OCI-LY7 (cell line): ENCODE measurements around the gene ZNF212. TPM values are rescaled to one million over a fixed set of nuclear protein-coding genes. Genes with fewer than 3 reads are reported as not detected.

Experiments used
- BruUV-seq: library from RNA; stranded (reverse); fragments of 400-500 nt; replicated peaks from 2 replicates; lab custom pipeline; 2021; lab: Mats Ljungman, UMichigan
- CTCF ChIA-PET: fragments of 300-600 bp; sonication (Branson Sonifier 250); formaldehyde crosslinking; loops from one replicate; lab custom pipeline; 2022; ENCODE audit warnings: antibody characterized with exemption; ENCODE audit not compliant: unreplicated experiment; lab: Charles Lee
- POLR2A ChIA-PET: fragments of 300-600 bp; sonication (Branson Sonifier 250); formaldehyde crosslinking; loops from one replicate; lab custom pipeline; 2022; ENCODE audit warnings: antibody characterized with exemption; lab: Charles Lee
- DNase-seq: peaks from one replicate; pipeline ENCODE4 v3.0.0-alpha.2; 2015; ENCODE audit warnings: low spot score
- H2AFZ ChIP-seq: fragments of 200-600 bp; sonication (generic), shearing (Covaris generic); 2 replicates; pipeline ENCODE4 v1.6.1; 2014; ENCODE audit warnings: mild to moderate bottlenecking, antibody characterized with exemption, low read length, moderate library complexity
- H3K27ac ChIP-seq: fragments of 200-600 bp; sonication (generic); 2 replicates; pipeline ENCODE4 v1.5.1; 2014; ENCODE audit warnings: mixed run types, low read depth, mild to moderate bottlenecking, moderate library complexity, low read length, inconsistent platforms; ENCODE audit not compliant: poor library complexity, severe bottlenecking
- H3K36me3 ChIP-seq: fragments of 200-600 bp; sonication (generic); 2 replicates; pipeline ENCODE4 v1.6.1; 2014; ENCODE audit warnings: mild to moderate bottlenecking, antibody characterized with exemption, low read length, moderate library complexity, mixed read lengths; ENCODE audit not compliant: insufficient read depth
- H3K4me1 ChIP-seq: fragments of 200-600 bp; sonication (generic); 2 replicates; pipeline ENCODE4 v1.5.1; 2014; ENCODE audit warnings: mild to moderate bottlenecking, low read length; ENCODE audit not compliant: insufficient read depth, poor library complexity, severe bottlenecking
- H3K4me2 ChIP-seq: fragments of 200-600 bp; sonication (generic); 2 replicates; pipeline ENCODE4 v1.6.1; 2014; ENCODE audit warnings: mild to moderate bottlenecking, low read length
- H3K4me3 ChIP-seq: fragments of 200-600 bp; sonication (generic); 2 replicates; pipeline ENCODE4 v1.5.1; 2014; ENCODE audit warnings: mild to moderate bottlenecking, low read depth, low read length; ENCODE audit not compliant: poor library complexity, severe bottlenecking
- H3K79me2 ChIP-seq: fragments of 200-600 bp; sonication (generic); 2 replicates; pipeline ENCODE4 v1.6.1; 2016; ENCODE audit warnings: low read depth, mild to moderate bottlenecking, low read length, moderate library complexity, mixed read lengths; ENCODE audit not compliant: insufficient read depth
- H3K9me2 ChIP-seq: fragments of 200-600 bp; sonication (generic); 2 replicates; pipeline ENCODE4 v1.6.1; 2016; ENCODE audit warnings: mild to moderate bottlenecking, low read length, mixed read lengths; ENCODE audit not compliant: insufficient read depth
- H3K9me3 ChIP-seq: fragments of 200-600 bp; sonication (generic); 2 replicates; pipeline ENCODE4 v1.6.1; 2014; ENCODE audit warnings: mild to moderate bottlenecking, mixed run types, low read length, mixed read lengths
- H4K20me1 ChIP-seq: fragments of 200-600 bp; sonication (generic); 2 replicates; pipeline ENCODE4 v1.6.1; 2014; ENCODE audit warnings: mild to moderate bottlenecking, antibody characterized with exemption, low read length, moderate library complexity, mixed read lengths; ENCODE audit not compliant: insufficient read depth
- EZH2phosphoT487 ChIP-seq: fragments of 200-600 bp; sonication (generic); IDR thresholded peaks from 2 replicates; pipeline ENCODE4 v1.6.1; 2018; ENCODE audit warnings: low read depth, borderline replicate concordance, mild to moderate bottlenecking, mixed run types, antibody characterized with exemption, low read length, moderate library complexity, mixed read lengths
- intact Hi-C: fragments of 100-400 bp; cut with micrococcal nuclease; formaldehyde crosslinking; loops from one replicate; pipeline ENCODE4 v1.10.0; 2022; ENCODE audit not compliant: unreplicated experiment
- total RNA-seq, 2 experiments: library from RNA; depleted of rRNA in 1 of 2; stranded (reverse); fragments of >200 nt in 1 of 2; shearing (Covaris generic) in 1 of 2; gene quantifications; 2 replicates each; pipeline ENCODE4 v1.2.3, GENCODE V29; 2014 to 2022
- TF ChIP-seq, protein P1 (sequence below): fragments of 200-600 bp; sonication (generic); conservative IDR thresholded peaks from 2 replicates; pipeline ENCODE4 v1.5.1; 2014; ENCODE audit warnings: mild to moderate bottlenecking, antibody characterized with exemption, low read length, moderate library complexity, mixed read lengths

ZNF212 gene
- total RNA-seq, 2 experiments from 2014 or later, result 11.6 to 12.7 TPM

DNA sequence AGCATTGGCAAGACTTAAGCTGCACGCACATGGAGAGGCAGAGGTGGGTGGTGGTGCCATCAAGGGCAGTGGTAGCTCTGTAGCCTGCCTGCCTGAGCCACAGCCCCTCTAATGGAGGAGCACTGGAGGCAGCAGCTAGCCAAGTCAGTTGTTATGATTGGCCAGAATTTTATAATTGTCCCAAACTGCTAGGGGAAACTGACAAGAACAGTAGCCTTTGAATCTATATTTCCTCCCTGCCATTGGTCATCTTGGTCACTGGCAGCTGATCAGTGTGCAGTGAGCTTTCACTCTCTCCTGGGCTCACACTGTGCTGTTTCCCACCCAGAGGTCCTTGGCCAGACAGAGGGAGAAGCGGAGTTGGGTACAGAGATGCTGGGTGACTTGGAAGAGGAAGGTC, 12.9 kb downstream of the ZNF212 start:
- intact Hi-C loops, result no loop called here
- Histone ChIP-seq H2AFZ (no peak overlapping the region), H3K4me1 (no peaks in the 10 kb centered on the region), H4K20me1 (0 out of 2 replicates have a peak, but pooled peaks cover 10% of the 10 kb centered on the region), H3K79me2 (no peaks in the 10 kb centered on the region; the same call in 1 of the 2 replicates), H3K4me2 (no peak overlapping the region), H3K9me2 (no peaks in the 10 kb centered on the region), H3K27ac (no peak overlapping the region), H3K9me3 (no peaks in the 10 kb centered on the region), H3K36me3 (peaks cover 52% of the 10 kb centered on the region), H3K4me3 (no peak overlapping the region)
- ChIA-PET CTCF (no interaction called here), POLR2A (no interaction called here)
- TF ChIP-seq, protein P1, sequence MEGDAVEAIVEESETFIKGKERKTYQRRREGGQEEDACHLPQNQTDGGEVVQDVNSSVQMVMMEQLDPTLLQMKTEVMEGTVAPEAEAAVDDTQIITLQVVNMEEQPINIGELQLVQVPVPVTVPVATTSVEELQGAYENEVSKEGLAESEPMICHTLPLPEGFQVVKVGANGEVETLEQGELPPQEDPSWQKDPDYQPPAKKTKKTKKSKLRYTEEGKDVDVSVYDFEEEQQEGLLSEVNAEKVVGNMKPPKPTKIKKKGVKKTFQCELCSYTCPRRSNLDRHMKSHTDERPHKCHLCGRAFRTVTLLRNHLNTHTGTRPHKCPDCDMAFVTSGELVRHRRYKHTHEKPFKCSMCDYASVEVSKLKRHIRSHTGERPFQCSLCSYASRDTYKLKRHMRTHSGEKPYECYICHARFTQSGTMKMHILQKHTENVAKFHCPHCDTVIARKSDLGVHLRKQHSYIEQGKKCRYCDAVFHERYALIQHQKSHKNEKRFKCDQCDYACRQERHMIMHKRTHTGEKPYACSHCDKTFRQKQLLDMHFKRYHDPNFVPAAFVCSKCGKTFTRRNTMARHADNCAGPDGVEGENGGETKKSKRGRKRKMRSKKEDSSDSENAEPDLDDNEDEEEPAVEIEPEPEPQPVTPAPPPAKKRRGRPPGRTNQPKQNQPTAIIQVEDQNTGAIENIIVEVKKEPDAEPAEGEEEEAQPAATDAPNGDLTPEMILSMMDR, result no peak
- TF ChIP-seq EZH2phosphoT487, result no peak
- BruUV-seq, result no TSS peak
- DNase-seq, result no peak

- H2AFZ ChIP-seq, result no peak overlapping the region
- H3K9me2 ChIP-seq, result no peaks in the 10 kb centered on the region
- TF ChIP-seq, protein P1, result no peak
- no peak for TF ChIP-seq EZH2phosphoT487
- BruUV-seq, result no TSS peak
- intact Hi-C loops, result no loop called here
- no peak overlapping the region for H3K4me2 ChIP-seq
- H3K4me1 ChIP-seq, result no peaks in the 10 kb centered on the region
- no peak overlapping the region for H3K27ac ChIP-seq
- peaks cover 52% of the 10 kb centered on the region for H3K36me3 ChIP-seq
- ChIA-PET POLR2A (no interaction called here), CTCF (no interaction called here)
- DNase-seq, result no peak
- no peak overlapping the region for H3K4me3 ChIP-seq
- 0 out of 2 replicates have a peak, but pooled peaks cover 6% of the 10 kb centered on the region for H4K20me1 ChIP-seq
- H3K79me2 ChIP-seq, result no peaks in the 10 kb centered on the region
- no peaks in the 10 kb centered on the region for H3K9me3 ChIP-seq
These were observed 14.2 kb downstream of the ZNF212 start for GRCh38 chr7:149253665-149254064.

DNA sequence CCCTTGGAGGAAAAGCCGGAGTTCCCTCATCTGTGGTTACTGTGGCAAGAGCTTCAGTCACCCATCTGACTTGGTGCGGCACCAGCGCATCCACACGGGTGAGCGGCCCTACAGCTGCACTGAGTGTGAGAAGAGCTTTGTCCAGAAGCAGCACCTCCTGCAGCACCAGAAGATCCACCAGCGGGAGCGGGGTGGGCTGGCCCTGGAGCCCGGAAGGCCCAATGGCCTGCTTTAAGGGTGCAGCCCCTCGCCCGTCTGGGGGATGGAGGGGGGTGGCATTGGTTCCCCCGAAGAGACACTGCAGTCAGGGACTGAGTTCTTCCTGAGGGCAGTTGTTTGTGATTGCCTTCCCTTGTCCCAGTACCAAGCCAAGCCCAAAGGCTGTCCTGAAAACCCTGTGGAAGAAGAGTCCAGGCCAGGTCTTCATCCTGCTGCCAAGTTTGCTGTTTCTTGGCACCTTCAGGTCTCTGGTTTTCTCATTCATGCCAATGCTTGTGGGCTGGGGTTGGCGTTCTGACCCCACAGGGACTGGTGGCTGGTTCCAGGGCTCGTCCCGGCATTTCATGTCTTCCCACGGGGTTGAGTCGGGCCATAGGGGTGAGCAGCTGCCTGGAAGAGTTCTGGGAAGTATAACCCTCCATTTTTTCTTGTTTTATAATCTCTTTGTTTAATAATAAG, 14.9 kb downstream of the ZNF212 start:
- Histone ChIP-seq H3K4me2 (no peak overlapping the region), H3K4me1 (no peaks in the 10 kb centered on the region), H3K79me2 (no peaks in the 10 kb centered on the region), H3K27ac (no peak overlapping the region), H4K20me1 (0 out of 2 replicates have a peak, but pooled peaks cover under 1% of the 10 kb centered on the region), H2AFZ (no peak overlapping the region), H3K36me3 (peaks cover 52% of the 10 kb centered on the region), H3K9me2 (no peaks in the 10 kb centered on the region), H3K9me3 (no peaks in the 10 kb centered on the region), H3K4me3 (no peak overlapping the region)
- BruUV-seq, result no TSS peak
- no peak for DNase-seq
- POLR2A ChIA-PET, result no interaction called here
- intact Hi-C loops, result no loop called here
- TF ChIP-seq, protein P1, result no peak
- TF ChIP-seq EZH2phosphoT487, result no peak
- CTCF ChIA-PET, result no interaction called here
